Glomerular visceral epithelial cell (primary cell): ENCODE data around the gene SPTY2D1.
"Not testable (repeated sequence)": the region's sequence is repeated elsewhere in the genome, so short reads cannot be mapped to it uniquely, and the experiment has no call there.

Source experiments
- DNase-seq: peaks from one replicate; pipeline ENCODE4 v3.0.0-alpha.2; 2016; ENCODE audit errors: extremely low spot score

The SPTY2D1 gene, protein sequence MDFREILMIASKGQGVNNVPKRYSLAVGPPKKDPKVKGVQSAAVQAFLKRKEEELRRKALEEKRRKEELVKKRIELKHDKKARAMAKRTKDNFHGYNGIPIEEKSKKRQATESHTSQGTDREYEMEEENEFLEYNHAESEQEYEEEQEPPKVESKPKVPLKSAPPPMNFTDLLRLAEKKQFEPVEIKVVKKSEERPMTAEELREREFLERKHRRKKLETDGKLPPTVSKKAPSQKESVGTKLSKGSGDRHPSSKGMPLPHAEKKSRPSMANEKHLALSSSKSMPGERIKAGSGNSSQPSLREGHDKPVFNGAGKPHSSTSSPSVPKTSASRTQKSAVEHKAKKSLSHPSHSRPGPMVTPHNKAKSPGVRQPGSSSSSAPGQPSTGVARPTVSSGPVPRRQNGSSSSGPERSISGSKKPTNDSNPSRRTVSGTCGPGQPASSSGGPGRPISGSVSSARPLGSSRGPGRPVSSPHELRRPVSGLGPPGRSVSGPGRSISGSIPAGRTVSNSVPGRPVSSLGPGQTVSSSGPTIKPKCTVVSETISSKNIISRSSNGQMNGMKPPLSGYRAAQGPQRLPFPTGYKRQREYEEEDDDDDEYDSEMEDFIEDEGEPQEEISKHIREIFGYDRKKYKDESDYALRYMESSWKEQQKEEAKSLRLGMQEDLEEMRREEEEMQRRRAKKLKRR

GRCh38 chr11:18634140-18635032 is at the start of gene SPTY2D1:
Gene SPTY2D1 (minus strand): TSS chr11:18634342. CDS start chr11:18634257, 85 bp downstream.
- peak; percentile 99 for DNase-seq

DNA sequence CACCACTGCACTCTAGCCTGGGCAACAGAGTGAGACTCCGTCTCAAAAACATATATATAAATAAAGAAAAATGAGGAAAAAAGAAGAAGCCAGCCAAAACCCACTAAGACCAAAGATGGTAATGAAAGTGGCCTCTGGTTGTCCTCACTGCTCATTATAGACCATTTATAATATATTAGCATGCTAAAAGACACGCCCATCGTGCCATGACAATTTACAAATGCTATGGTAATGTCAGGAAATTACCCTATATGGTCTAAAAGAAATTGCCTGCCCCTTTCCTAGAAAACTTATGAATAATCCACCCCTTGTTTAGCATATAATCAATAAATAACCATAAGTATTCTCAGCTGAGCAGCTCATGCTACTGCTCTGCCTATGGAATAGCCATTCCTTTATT is 48.3 kb upstream of the SPTY2D1 start:
- no peak for DNase-seq

DNA sequence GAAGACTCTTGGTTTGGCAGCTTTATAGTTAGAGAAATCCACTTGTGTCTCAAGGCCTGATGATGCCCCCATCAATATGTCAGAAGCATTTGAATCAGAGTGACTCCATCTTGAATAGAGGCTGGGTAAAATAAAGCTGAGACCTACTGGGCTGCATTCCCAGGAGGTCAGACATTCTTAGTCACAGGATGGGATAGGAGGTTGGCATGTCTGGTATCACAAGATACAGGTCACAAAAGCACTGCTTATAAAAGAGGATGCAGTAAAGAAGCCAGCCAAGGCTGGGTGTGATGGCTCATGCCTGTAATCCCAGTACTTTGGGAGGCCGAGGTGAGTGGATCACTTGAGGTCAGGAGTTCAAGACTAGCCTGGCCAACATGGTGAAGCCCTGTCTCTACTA is 47.8 kb upstream of the SPTY2D1 start:
- DNase-seq = not testable (repeated sequence)

DNA sequence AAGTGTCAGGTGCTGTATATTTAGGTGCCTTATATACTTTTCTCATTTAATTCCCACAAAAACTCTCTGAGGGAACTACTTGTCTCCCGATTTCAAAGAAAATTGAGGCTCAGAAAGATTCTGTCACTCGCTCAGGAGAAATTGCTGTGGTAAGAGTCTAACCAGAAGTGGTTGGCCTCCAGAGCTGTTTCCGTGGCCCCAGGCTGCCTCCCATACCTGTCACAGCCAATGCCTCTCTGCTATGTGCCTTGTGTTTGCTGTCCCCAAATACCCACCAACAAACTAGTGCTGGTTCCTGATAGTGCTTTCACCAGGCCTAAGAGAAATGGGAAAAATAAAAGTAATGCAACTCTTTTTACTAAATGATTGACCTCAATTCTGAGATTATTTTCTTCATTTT is 43.4 kb upstream of the SPTY2D1 start:
- no peak for DNase-seq

GRCh38 chr11:18676803-18677202 is 42.7 kb upstream of the SPTY2D1 start:
- DNase-seq = no peak

DNA sequence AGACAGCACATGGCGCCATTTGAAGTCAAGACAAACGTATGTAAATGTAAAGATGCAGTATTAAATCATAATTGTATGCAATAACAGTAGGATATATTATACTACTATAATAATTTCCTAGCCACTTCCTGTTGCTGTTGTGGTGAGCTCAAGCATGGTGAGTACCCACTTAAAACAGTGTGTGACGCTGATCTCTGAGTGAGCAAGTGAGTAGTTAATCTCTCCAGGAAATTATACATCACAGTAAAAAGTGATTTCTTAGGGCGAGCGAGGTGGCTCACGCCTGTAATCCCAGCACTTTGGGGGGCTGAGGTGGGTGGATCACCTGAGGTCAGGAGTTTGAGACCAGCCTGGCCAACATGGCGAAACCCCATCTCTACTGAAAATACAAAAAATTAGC is 38.1 kb upstream of the SPTY2D1 start:
- DNase-seq = not testable (repeated sequence)

GRCh38 chr11:18671246-18671645 is 37.1 kb upstream of the SPTY2D1 start:
- no peak for DNase-seq

DNA sequence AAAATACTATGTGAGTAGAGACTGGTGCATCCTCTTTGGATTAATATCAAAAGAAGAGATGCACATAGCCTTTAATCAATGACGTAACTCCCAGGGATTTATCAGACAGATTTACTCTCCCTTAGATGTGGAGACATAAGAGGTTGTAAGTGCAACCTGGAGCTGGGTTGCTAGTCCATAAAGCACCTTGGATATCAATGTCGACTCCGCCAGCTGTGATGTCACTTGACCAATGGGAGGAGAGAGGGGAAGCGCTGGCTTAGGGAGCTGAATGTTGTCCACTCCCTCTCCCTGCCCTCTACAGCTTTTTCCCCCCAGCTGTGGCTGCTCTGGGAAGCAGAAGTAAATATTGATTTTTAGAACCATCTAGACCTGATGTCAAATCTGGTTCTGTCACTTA is 35.6 kb upstream of the SPTY2D1 start:
- no peak for DNase-seq

DNA sequence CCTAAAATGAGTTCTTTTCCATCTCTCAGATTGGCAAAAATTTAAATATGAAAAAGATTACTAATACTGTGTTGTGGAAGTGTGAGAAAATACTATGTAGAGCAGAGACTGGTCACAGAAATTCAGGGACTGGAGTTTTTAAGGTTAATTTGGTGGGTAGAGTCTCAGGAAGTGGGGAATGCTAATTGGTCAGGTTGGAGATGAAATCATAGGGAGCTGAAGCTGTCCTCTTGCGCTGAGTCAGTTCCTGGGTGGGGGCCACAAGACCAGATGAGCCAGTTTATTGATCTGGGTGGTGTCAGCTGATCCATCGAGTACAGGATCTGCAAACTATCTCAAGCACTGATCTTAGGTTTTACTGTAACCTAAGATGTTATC is 35.1 kb upstream of the SPTY2D1 start:
- DNase-seq = no peak

GRCh38 chr11:18668131-18668530 is 34.0 kb upstream of the SPTY2D1 start:
- no peak for DNase-seq

GRCh38 chr11:18665353-18665872 is 31.3 kb upstream of the SPTY2D1 start:
- not testable (repeated sequence) for DNase-seq

- DNase-seq = no peak
These were observed 23.5 kb upstream of the SPTY2D1 start for GRCh38 chr11:18657673-18658072.

DNA sequence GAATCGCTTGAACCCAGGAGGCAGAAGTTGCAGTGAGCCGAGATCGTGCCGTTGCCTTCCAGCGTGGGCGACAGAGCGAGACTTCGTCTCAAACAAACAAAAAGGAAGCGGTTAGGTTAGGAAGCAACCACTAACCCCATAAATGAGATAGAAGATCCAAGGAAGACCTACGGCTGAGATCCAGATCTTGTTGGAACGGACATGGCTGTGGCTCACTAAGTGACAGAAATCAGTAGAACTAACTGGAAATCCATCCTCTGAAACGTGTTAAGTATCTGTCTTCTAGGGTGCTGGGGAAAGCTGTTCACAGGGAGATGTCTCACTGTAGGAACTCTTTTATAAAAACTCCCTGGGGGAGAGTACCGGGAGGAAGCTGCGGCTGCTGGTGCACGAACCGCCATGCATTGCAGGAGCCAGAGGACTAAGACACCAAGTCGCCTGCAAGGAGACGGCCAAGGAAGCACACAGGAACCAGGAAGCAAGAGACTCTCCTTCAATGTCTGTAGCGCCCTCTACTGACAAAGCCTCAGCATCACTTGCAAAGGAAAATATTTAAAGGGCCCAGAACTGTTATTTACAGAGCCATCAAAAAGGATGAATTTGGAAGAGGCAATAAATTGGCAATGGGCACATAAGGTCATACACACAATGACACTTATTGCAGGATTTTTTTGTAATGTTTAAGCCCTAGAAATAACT is 16.9 kb upstream of the SPTY2D1 start:
- DNase-seq = peak; percentile 26

DNA sequence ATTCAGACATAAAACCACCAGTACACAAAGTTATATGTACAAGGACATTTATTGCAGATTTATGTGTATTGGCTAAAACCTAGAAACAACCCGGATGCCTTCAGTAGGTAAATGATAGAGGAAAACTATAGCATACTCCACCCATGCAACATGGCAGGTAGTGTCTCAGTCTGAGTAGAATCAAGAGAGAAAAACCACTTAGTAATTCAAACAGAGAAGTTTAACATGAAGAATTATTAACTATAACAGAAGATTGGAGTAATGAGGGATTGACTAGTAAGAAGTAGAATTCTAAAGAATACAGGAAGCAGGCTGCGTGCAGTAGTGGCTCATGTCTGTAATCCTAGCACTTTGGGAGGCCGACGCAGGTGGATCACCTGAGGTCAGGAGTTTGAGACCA is 16.2 kb upstream of the SPTY2D1 start:
- no peak for DNase-seq

- not testable (repeated sequence) for DNase-seq
These were observed 8.9 kb upstream of the SPTY2D1 start for GRCh38 chr11:18643034-18643433.

GRCh38 chr11:18641677-18642076 is 7.5 kb upstream of the SPTY2D1 start:
- no peak for DNase-seq

DNA sequence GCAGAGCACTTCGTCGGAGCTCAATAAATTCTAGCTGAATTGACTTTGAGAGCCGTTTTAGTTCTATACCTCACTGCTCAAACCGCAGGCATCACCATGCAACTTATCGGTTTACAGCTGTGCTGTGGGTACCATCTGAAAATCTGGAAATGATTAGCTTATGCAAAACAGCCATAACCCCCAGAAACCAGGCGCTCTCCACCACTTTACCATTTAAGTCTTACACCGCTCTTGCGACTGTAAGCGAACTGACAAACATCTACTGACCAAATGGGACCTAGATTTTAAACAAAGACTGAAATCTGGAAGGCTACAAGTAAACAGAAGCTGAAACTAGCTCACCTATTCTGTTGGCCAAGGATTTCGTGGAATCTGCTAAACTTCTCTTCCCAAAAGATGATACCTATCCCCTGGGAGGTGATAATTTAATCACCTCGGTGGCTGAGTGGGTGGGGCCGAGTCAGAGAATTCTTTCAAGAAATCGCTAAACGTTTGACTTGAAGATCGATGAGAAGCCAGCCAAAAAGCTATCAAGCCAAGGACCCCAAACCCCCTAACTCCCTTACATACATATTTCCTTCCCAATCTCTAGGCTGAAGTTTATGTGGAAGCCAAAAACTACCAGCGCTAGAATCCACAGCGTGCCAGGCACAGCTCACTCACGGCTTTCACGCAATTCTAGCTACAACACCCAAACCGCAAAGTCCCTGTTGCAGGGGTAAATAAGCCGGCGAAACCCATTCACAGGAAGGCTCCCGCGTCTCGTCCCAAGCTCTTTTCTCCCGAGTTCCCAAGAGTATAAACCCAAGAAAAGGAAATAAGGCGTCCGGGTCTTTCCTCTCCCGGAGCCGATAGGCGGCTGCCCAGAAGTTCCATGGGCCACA is 644 bp downstream of the SPTY2D1 start:
- DNase-seq = peak; percentile 46

DNA sequence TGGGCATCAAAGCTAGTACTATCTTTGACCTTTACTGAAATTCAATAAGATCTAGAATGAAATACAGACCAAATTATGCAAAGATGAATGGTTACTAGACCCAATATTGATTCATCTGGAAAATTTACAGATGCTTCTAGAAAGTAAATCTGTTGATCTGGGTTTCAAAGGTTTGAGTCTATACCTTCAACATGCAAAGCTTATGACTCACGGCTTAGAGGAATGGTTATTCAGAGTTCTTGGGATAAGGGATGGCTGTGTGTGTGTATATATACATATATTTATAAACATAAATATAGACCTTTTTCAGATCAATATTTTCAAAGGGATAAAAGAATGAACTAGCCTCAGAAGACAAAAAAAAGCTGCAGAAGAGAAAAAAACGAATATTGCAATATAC is 1.3 kb downstream of the SPTY2D1 start:
- DNase-seq = no peak

GRCh38 chr11:18624161-18624560 is 10.0 kb downstream of the SPTY2D1 start:
- DNase-seq = no peak

DNA sequence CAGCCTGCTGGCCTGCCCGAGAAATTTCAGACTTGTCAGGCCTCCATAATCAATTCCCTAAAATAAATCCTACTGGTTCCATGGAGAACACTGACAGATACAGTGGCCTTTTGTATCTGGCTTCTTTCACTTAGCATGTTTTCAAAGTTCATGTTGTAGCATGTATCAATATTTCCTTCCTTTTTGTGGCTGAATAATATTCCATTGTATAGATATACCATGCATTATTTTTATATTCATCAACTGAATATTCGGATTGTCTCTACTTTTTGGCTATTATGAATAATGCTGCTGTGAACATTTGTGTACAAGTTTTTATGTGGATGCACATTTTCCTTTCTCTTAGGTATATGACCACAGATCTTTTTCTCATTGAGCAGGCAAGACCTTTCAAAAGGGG is 10.4 kb downstream of the SPTY2D1 start:
- no peak for DNase-seq
